Heart left ventricle (tissue), 16 donors: ENCODE results near the gene CCDC30. TPM values are rescaled to one million over a fixed set of nuclear protein-coding genes. Genes with fewer than 3 reads are reported as not detected.

Experiments
- ATAC-seq, 4 donors: fragments of 200-7000 bp; cut with Tn5 transposase; one replicate each; pipeline ENCODE4 v1.9.1; 2020 to 2022; ENCODE audit warnings: moderate library complexity in 4 of 4, mild to moderate bottlenecking in 3 of 4, moderate number of reproducible peaks in 1 of 4
- DNase-seq, 5 donors: peaks; one replicate each; pipeline ENCODE4 v3.0.0-alpha.2; 2020
- H3K27ac ChIP-seq, 12 donors: fragments of 200-600 bp; sonication (generic) in 4 of 12; one replicate each; pipeline versions ENCODE4 v1.5.0 to v1.8.0; 2016 to 2022; ENCODE audit warnings: mild to moderate bottlenecking in 2 of 12
- H3K27me3 ChIP-seq, 9 donors: fragments of 200-600 bp; sonication (generic) in 2 of 9; one replicate each; pipeline versions ENCODE4 v1.5.1 to v1.8.0; 2016 to 2022; ENCODE audit warnings: mild to moderate bottlenecking in 3 of 9
- H3K36me3 ChIP-seq, 9 donors: fragments of 200-600 bp; sonication (generic) in 2 of 9; one replicate each; pipeline versions ENCODE4 v1.5.0 to v1.8.0; 2018 to 2022; ENCODE audit warnings: mild to moderate bottlenecking in 2 of 9
- H3K4me1 ChIP-seq, 12 donors: fragments of 200-600 bp; sonication (generic) in 4 of 12; one replicate each; pipeline versions ENCODE4 v1.5.0 to v1.8.0; 2016 to 2022; ENCODE audit warnings: mild to moderate bottlenecking in 3 of 12
- H3K4me3 ChIP-seq, 12 donors: fragments of 200-600 bp; sonication (generic) in 4 of 12; one replicate each; pipeline versions ENCODE4 v1.5.0 to v1.8.0; 2017 to 2022; ENCODE audit warnings: mild to moderate bottlenecking in 9 of 12, moderate library complexity in 4 of 12
- H3K9me3 ChIP-seq, 12 donors: fragments of 200-600 bp; sonication (generic) in 4 of 12; one replicate each; pipeline versions ENCODE4 v1.5.0 to v1.8.0; 2016 to 2022; ENCODE audit warnings: mild to moderate bottlenecking in 1 of 12
- CTCF ChIP-seq, 12 donors: fragments of 200-600 bp; sonication (generic) in 4 of 12; IDR thresholded peaks; one replicate each; pipeline versions ENCODE4 v1.5.0 to v1.8.0; 2018 to 2022; ENCODE audit warnings: antibody characterized with exemption in 12 of 12, mild to moderate bottlenecking in 5 of 12
- POLR2A ChIP-seq, 2 donors: fragments of 450-650 bp; IDR thresholded peaks; one replicate each; pipeline ENCODE4 v1.6.1; 2017; ENCODE audit warnings: antibody characterized with exemption in 2 of 2, mild to moderate bottlenecking in 2 of 2, moderate library complexity in 2 of 2
- WGBS, 4 donors: extraction: QIAGEN DNeasy Blood & Tissue Kit in 2 of 4; methylation state at CpG; one replicate each; pipeline versions ENCODE4 v1.1.5 to v1.1.7; 2013 to 2018; 5-methylcytosine and 5-hydroxymethylcytosine counted together
- intact Hi-C, 10 donors: fragments of 100-400 bp; cut with DNase I; formaldehyde crosslinking; loops; one replicate each; pipeline versions ENCODE4 v1.11.1 to v1.14.2; 2022
- long read RNA-seq, 3 donors: library from polyadenylated mRNA; unstranded; transcript quantifications; one replicate each; pipeline ENCODE4 v2.0.0, GENCODE V29; 2020 to 2021
- polyA plus RNA-seq, 2 donors: library from polyadenylated mRNA; stranded (reverse); fragments of 200-250 nt; gene quantifications; one replicate each; pipeline ENCODE4 v1.2.3, GENCODE V29; 2013
- total RNA-seq, 9 donors: library from RNA; depleted of rRNA in 2 of 9; stranded (reverse); fragments of >200 nt in 2 of 9; fragmentation: NEBNext Ultra II Directional in 3 of 9; extraction: Animal tissue kit (Norgen Biotek cat#: 25700) in 3 of 9; gene quantifications; one replicate each; pipeline versions ENCODE4 v1.1.0 to v1.2.4, GENCODE V29; 2016 to 2023
- donor health status: ischemic (EF 13 %, LVEDD 7.1; RV severe dilation, severe dysfunction).
- donor health status: healthy with polysubstance abuse.
- donor health status: DM: no; HTN: yes; CAD: no.
- donor health status: DM: no; HTN: no; CAD: no.
- donor health status: ischemic (EF 25% LVEDD 6.9; RV normal size, moderate dysfunction).
- donor health status: ischemic (EF 25% LVEDD 5.7; RV mildly dilated, moderate dysfunction).
- donor health status: healthy.
- donor health status: DM: yes; HTN: yes; CAD: no.
- donor health status: ischemic (EF 35%, LVEDD 5.7; RV mildly dilated, moderate dysfunction).
- donor health status: nonischemic (EF 11% LVEDD 7.7; RV severe dilation, severe dysfunction).
- donor health status: DM: yes; HTN: yes; CAD: no.
- donor health status: PGD.
- donor health status: ischemic (EF 29% LVEDD 5.4; RV normal size, mild dysfunction).
- donor health status: nonischemic (EF 23%, LVEDD 6.1; RV moderate dilation, normal function).

CCDC30 gene
- 1 to 10 TPM in 7 of 9 donors, under 1 TPM in 2; 0.24 to 3.8 (median 2.0) TPM for total RNA-seq
- polyA plus RNA-seq: under 1 TPM; 0.80 TPM
- long read RNA-seq, donor 1: 0 reads
- long read RNA-seq, donor 2, partial matches to known transcripts: 1 of 5 reads
- long read RNA-seq, donor 2, other reads (novel, unspliced or antisense): 4 of 5 reads
- long read RNA-seq, donor 3: 0 reads

GRCh38 chr1:42462828-42463763 is at the start of gene CCDC30:
Gene CCDC30, plus strand, starts transcription at chr1:42463286. Its CDS starts 17,266 bp downstream, at chr1:42480552.
- Histone ChIP-seq H3K27ac (peak within 1 kb of the TSS in 4 of 12 donors; percentile 1 to 6 (median 2)), H3K4me3 (peak within 1 kb of the TSS; percentile 41 to 79 (median 64)), H3K27me3 (no peaks in the 10 kb centered on the region), H3K36me3 (peaks cover 0 to 35% (median 32%) of the 10 kb centered on the region in 9 donors), H3K4me1 (peaks cover 0 to 24% (median 12%) of the 10 kb centered on the region in 12 donors), H3K9me3 (no peaks in the 10 kb centered on the region)
- 1% methylated on average over 54 to 59 of the region's 59 CpGs for WGBS, 4 donors
- intact Hi-C loops: loop anchor here in 3 of 10 donors (5.0 to 10.0 kb wide), 3 partner anchors 118 to 192 kb away; partner anchors contain the start of genes FOXJ3 (in 1 of the 3) and PPIH (in 1 of the 3)
- TF ChIP-seq POLR2A (IDR thresholded peaks at IDR 0.05): no peak
- no peak for TF ChIP-seq CTCF (IDR thresholded peaks at IDR 0.05)
- peak; percentile 94 to 96 (median 95) for DNase-seq
- ATAC-seq: peak; percentile 100

DNA sequence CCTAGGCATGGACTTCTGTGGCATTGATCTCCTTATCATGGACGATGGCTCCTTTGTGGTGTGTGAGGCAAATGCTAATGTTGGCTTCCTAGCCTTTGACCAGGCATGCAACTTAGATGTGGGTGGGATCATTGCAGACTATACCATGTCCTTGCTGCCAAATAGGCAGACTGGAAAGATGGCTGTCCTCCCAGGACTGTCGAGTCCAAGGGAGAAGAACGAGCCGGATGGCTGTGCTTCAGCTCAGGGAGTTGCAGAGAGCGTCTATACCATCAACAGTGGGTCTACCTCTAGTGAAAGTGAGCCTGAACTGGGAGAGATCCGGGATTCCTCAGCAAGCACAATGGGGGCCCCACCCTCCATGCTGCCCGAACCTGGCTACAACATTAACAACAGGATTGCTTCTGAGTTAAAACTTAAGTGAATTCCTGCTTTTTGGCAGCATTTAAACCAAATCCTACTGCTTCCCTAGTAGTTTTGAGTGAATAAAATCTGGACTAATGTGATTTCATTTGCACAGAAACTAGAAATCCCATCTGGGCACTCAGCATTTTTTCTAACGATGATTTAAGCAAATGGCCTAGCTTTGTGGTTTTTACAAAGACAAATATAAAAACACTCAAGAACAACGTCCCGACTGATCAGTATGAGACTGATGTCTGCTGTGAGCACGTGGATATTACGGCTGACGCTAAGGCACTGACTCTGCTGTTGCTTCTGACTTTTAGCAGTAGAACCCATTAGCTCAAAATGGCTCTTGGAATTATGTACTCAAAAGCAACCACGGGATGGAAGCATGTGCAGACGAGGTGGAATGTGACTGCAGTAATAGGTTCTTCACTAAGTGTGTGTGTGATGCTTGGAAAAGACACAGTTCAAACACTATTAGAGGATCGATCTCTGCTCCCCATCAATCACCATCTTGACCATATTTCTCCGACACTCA is 48.3 kb upstream of the CCDC30 start:
- 88 to 91% (median 88%) methylated on average over 17 of the region's 17 CpGs for WGBS, 4 donors
- ATAC-seq (no peak), DNase-seq (no peak)
- no peaks in the 10 kb centered on the region for H3K27me3 ChIP-seq
- H3K36me3 ChIP-seq: no peaks in the 10 kb centered on the region
- no peak overlapping the region for H3K4me3 ChIP-seq
- H3K9me3 ChIP-seq: no peaks in the 10 kb centered on the region
- H3K27ac ChIP-seq: no peak overlapping the region
- H3K4me1 ChIP-seq: peaks cover 0 to 15% (median 4%) of the 10 kb centered on the region in 12 donors
- TF ChIP-seq CTCF (IDR thresholded peaks at IDR 0.05): no peak
- no peak for TF ChIP-seq POLR2A (IDR thresholded peaks at IDR 0.05)
- intact Hi-C loops: no loop called here

DNA sequence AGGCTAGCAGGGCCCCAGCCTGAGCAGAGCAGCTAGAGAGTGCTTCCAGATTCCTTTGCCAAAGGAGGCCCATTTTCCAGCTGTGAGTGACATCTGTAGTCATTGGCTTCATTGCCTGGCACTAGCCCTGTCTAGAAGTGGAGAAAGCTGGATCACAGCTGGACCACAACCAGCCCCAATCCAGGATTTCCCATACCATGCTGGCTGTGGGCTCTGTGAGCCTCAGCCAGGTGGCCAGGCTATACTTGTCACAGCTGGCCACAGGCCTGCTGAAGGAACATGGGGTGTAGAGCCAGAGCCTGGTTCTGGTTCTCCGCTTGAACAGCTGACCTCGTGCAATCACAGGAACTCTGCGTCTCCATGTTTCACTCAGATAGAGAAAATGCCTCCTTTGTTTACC is 45.9 kb upstream of the CCDC30 start:
- Histone ChIP-seq H3K4me1 (peaks cover 0 to 33% (median 13%) of the 10 kb centered on the region in 12 donors), H3K4me3 (no peak overlapping the region), H3K9me3 (no peaks in the 10 kb centered on the region), H3K27ac (no peak overlapping the region), H3K36me3 (no peaks in the 10 kb centered on the region), H3K27me3 (no peaks in the 10 kb centered on the region)
- TF ChIP-seq POLR2A (IDR thresholded peaks at IDR 0.05) (no peak), CTCF (IDR thresholded peaks at IDR 0.05) (no peak)
- peak in 1 of 5 donors; percentile 52 for DNase-seq
- ATAC-seq: peak in 3 of 4 donors; percentile 20 to 44 (median 41)
- WGBS, 4 donors: 35 to 65% (median 44%) methylated on average over 3 of the region's 3 CpGs
- intact Hi-C loops: no loop called here
